Measurements from ENCODE around the gene CD99L2.
"Not testable (repeated sequence)": the region's sequence is repeated elsewhere in the genome, so short reads cannot be mapped to it uniquely, and the experiment has no call there.

Gene CD99L2

GRCh38 chrX:150849996-150850720, 48.3 kb downstream of the CD99L2 start:
- DNase-seq, result peak in 1 of 2 donors; percentile 0

GRCh38 chrX:150849486-150849885, 49.0 kb downstream of the CD99L2 start:
- DNase-seq, result no peak

DNA sequence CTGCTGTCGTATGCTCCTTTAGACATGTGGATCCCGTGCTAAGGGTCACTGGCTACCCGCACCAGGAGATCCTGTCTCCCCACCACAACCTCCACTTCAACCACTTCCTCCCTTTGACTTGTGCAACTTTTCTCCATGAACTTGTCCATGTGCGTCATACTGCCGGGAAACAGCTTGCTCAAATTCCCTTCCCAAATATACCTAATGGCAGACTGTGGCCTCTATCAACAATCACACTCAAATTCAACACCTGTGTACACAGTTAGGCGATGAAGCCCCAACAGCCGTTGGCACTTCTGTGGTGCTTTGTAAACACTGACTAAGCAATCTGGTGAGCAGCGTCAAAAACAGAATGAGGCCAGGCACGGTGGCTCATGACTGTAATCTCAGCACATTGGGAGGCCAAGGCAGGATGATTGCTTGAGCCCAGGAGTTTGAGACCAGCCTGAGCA, 49.5 kb downstream of the CD99L2 start:
- DNase-seq, result no peak

DNA sequence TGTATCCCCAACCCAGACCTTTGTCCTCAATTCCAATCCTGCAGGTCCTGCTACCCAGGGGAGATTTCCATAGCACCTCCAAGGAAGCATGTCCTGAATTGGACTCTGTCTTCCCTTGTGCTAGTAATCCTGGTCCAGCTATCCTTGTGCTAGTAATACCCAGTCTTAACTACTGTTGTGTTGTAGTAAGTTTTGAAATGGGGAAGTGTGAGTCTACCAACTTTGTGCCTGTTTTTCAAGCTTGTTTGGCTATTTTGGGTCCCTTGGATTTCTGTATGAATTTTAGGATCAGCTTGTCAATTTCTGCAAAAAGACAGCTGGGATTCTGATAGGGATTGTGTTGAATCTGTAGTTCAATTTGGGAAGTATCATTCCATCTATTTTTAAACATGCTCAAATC, 51.4 kb downstream of the CD99L2 start:
- no peak for DNase-seq

DNA sequence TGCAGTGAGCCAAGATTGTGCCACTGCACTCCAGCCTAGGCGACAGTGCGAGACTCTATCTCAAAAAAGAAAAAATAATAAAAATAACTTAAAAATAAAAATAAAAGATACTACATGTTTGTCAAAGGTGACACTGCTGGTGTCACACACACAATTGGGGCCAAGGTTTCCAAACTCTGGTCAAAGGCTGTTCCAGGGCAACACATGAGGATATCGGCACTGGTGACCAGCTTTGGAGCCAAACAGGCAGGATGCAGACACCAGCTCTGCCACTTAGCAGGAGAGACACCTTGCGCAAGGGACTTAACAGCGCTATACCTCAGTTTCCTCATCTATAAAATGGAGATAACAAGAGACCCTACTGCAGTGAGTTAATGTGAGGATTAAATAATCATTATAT, 52.3 kb downstream of the CD99L2 start:
- no peak for DNase-seq

- no peak for DNase-seq
Measured at GRCh38 chrX:150845091-150845490, 53.4 kb downstream of the CD99L2 start.

- DNase-seq, result no peak
Measured at GRCh38 chrX:150844016-150844415, 54.5 kb downstream of the CD99L2 start.

GRCh38 chrX:150842198-150842685, 56.2 kb downstream of the CD99L2 start:
- DNase-seq, result no peak

DNA sequence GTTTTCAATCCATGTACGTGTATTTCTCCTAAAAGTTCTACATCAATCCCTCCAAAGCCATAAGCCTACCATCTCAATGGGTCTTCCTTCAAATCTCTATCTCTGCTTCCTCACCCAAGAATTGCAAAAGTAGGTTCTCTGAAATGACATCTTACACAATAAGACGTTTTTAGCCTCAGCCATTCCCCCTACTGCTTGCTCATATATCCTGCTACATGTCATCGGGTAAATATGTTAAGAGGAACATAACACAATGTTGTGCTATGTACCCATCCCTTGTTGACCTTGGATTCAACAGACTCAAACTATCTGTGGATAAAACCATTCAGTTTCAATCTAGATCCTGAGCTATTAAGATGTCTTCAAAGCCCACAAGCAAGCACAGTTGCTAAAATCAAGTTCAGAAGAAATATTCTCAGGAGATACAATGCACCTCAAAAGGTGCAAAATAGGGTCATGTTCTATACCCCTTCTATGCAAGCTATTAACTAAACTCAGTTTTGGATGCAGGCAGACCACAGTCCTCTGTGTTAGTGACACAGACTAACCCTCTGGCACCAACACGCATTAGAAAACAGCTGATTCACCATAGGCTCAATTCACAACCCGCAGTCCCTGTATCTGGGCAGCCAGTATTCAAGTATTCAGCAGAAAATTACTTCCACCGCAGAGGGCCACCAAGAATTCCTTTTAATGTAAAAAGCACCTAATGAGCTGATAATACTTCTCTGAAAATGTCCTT, 56.8 kb downstream of the CD99L2 start:
- DNase-seq, result peak in 1 of 2 donors; percentile 0

DNA sequence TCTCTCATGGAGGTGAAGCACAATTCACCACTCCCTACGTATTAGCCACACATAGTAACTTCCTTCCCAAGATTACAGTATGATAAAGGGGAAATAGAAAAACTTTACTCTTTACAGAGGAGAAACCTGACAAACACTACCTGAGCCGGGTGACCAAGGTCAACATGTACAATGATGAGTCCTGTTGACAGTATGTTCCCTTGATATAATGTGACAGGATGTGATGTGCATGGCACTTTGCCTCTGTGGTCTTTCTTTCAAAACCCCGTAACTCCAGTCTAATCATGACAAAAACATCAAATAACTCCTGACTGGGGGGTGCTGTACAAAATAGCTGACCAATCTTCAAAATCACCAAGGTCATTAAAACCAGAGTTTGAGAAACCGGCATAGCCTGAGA, 60.6 kb downstream of the CD99L2 start:
- no peak for DNase-seq

GRCh38 chrX:150834695-150835094, 63.8 kb downstream of the CD99L2 start:
- no peak for DNase-seq

DNA sequence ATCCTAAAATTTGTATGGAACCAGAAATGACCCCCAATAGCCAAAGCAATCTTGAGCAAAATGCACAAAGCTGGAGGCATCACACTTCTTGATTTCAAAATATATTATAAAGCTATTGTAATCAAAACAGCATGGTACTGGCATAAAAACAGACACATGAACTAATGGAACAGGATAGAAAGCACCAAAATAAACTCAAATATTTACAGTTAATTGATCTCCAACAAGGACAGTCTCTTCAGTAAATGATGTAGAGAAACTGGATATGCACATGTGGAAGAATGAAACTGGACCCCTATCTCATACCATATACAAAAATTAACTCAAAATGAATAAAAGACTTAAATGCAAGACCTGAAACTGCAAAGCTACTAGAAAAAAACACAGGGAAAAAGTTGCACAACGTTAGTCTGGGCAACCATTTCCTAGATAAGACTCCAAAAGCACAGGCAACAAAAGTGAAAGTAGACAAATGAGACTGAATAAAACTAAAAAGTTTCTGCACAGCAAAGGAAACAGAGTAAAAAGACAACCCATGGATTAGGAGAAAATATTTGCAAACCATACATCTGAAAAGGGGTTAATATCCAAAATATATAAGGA, 64.9 kb downstream of the CD99L2 start:
- no peak for DNase-seq

GRCh38 chrX:150831863-150832262, 66.6 kb downstream of the CD99L2 start:
- no peak for DNase-seq

DNA sequence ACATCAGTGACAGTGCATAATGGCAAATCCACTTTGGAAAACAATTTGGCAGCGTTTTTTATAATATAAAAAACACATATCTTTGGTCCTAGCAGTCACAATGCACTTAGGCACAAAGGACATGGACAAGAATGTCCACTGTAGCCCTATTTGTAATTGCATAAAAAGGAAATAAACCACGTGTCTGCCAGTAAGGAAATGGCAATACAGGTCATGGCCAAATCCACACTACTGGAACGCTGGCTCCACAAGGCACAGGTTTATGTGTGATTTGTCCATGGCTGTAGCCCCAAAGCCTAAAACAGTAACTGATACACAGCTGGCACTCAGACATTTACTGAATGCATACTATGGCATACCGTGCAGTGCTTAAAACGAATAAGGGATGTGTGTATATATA, 69.7 kb downstream of the CD99L2 start:
- no peak for DNase-seq

DNA sequence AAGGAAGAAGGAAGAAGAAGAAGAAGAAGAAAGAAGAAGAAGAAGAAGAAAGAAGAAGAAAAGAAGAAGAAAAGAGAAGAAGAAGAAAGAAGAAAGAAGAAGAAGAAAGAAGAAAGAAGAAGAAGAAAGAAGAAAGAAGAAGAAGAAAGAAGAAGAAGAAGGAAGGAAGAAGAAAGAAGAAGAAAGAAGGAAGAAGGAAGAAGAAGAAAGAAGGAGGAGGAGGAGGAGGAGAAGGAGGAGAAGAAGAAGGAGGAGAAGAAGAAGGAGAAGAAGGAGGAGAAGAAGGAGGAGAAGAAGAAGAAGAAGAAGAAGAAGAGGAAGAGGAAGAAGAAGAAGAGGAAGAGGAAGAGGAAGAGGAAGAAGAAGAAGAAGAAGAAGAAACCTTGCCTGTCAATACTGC, 74.1 kb downstream of the CD99L2 start:
- DNase-seq, result not testable (repeated sequence)

DNA sequence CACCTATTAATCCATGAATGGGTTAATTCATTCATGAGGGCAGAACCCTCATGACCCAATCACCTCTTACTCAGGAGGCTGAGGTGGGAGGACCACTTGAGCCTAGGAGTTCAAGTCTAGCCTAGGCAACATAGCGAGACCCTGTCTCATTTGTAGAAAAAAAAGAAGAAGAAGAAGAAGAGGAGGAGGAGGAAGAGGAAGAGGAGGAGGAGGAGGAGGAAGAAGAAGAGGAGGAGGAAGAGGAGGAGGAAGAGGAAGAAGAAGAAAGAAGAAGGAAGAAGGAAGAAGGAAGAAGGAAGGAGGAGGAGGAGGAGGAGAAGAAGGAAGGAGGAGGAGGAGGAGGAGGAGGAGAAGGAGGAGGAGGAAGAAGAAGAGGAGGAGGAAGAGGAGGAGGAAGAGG, 74.6 kb downstream of the CD99L2 start:
- not testable (repeated sequence) for DNase-seq

- DNase-seq, result no peak
Measured at GRCh38 chrX:150821971-150822370, 76.5 kb downstream of the CD99L2 start.

GRCh38 chrX:150813922-150814321, 84.5 kb downstream of the CD99L2 start:
- no peak for DNase-seq

DNA sequence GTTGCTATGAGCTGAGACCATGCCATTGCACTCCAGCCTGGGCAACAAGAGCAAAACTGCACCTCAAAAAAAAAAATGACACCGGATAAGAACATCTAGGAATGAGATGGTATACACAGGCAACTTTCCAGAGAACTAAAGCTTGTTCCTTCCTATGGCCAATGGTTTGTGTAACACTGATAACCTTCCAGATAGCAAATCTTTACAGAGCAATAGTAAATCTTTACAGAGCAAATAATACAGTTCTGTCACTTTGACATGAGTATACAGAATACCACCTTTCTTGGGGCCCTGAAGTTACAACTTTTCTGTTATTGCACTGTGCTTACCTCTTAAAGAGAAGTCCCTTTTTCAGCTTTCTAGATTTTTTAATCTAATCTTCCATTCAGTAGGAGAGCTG, 91.6 kb downstream of the CD99L2 start:
- no peak for DNase-seq

DNA sequence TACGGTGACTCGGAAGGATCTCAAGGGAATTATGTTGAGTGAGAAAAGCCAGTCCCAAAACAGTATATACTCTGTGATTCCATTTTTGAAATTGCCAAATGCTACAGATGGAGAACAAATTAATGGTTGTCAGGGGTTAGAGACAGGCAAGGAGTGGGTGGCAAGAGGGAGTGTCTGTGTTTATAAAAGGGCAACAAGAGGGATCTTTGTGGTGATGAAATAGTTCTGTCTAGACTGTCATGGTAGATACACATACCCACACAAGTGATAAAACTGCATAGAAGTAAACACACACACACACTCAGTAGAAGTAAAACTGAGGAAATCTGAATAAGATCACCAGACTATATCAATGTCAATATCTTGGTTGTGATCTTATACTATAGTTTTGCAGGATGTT, 92.7 kb downstream of the CD99L2 start:
- DNase-seq, result no peak

- no peak for DNase-seq
Measured at GRCh38 chrX:150792949-150793527, 105.4 kb downstream of the CD99L2 start.

DNA sequence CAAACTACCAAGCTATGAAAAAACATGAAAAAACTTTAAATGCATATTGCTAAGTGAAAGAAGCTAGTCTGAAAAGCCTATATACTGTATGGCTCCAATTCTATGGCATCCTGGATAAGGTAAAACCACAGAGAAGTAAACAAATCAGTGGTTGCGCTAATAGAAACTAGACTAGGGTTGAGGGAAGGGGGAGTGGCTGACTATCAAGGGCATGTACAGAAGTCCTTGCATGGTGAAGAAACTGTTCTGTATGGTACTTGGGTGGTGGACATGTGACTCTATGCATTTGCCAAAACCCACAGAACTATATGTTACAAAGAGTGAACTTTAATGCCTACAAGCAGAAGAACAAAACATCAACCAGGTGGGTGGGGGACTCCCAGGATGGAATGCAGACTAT, 108.4 kb downstream of the CD99L2 start:
- no peak for DNase-seq

DNA sequence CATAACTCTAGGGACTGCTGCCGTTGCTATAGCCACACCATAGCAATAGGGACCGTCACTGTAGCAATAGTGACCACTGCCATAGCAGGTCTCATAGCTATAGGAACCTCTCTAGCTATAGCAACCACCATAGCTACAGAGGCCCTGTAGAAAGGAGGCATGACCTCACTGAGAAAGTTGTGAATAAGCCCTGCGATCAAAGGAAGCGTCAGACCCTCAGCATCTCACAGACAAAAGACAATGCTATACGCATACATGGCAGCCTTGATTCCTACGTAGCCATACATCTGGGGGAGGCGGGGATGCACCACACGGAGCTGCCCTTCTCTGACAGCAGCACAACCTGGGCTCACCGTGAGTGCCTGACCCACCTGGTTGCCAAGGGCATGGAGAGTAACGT, 116.8 kb downstream of the CD99L2 start:
- DNase-seq, result no peak

DNA sequence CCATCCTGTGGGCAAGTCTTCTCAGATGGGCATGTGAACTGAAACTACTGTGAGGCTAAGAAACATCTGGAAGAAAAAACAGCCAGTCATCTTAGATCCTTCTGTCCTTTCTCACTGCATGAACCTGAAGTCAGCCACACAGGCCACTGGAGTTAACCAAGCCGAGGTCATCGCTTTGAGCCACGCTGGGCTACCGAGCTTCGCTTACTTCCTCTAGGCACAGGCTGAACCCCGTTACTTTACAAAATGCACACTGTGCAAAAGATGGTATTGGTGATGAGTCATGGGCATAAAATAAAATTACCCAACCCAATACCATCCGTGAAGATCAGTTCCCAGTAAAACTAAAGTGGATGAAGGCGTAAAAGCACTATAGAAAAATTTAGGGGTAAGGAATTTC, 119.1 kb downstream of the CD99L2 start:
- no peak for DNase-seq
